A549 (cell line): ENCODE results near the gene STK16.

Source experiments
- BHLHE40 ChIP-seq: IDR thresholded peaks from 2 replicates; pipeline ENCODE4 v1.6.1; 2012; ENCODE audit warnings: low read depth, low read length, inconsistent platforms
- CTCF ChIP-seq: fragments of >200 bp; sonication (Bioruptor Twin); formaldehyde crosslinking; IDR thresholded peaks from 3 replicates; pipeline ENCODE4 v1.5.1; 2016
- EHMT2 ChIP-seq: fragments of 200-600 bp; sonication (generic); IDR thresholded peaks from 2 replicates; pipeline ENCODE4 v1.6.1; 2016; ENCODE audit warnings: antibody characterized with exemption, low read depth, mild to moderate bottlenecking, moderate library complexity
- EP300 ChIP-seq, 2 experiments: fragments of >200 bp; sonication (Bioruptor Twin); formaldehyde crosslinking; IDR thresholded peaks; 2 replicates in 1 of 2; 3 replicates in 1 of 2; pipeline ENCODE4 v1.6.1; 2016 to 2017
- HDAC2 ChIP-seq: fragments of 200-600 bp; sonication (generic); IDR thresholded peaks from 2 replicates; pipeline ENCODE4 v1.6.1; 2016
- HMGXB4 ChIP-seq: fragments of 250-450 bp; sonication (Bioruptor Pico); IDR thresholded peaks from 2 replicates; pipeline ENCODE4 v1.5.0; 2021; ENCODE audit warnings: mild to moderate bottlenecking, moderate library complexity, borderline replicate concordance
- MYC ChIP-seq: IDR thresholded peaks from 2 replicates; pipeline ENCODE4 v1.6.1; 2012; ENCODE audit warnings: mild to moderate bottlenecking, inconsistent platforms, low read length, improper control_type of control experiment, borderline replicate concordance
- PHF8 ChIP-seq: fragments of 200-600 bp; sonication (generic); IDR thresholded peaks from 2 replicates; pipeline ENCODE4 v1.6.1; 2016; ENCODE audit warnings: low read depth, mild to moderate bottlenecking, antibody characterized with exemption, moderate library complexity, borderline replicate concordance
- POLR2A ChIP-seq: IDR thresholded peaks from 2 replicates; pipeline ENCODE4 v1.6.1; 2012; ENCODE audit warnings: mild to moderate bottlenecking, low read length
- RAD21 ChIP-seq, 2 experiments: fragments of >200 bp in 1 of 2; sonication (Bioruptor Twin) in 1 of 2; formaldehyde crosslinking in 1 of 2; IDR thresholded peaks in 1 of 2; conservative IDR thresholded peaks in 1 of 2; 2 replicates in 1 of 2; 3 replicates in 1 of 2; pipeline ENCODE4 v1.6.1; 2012 to 2018; ENCODE audit warnings: inconsistent platforms in 1 of 2
- RARB ChIP-seq: fragments of 250-450 bp; sonication (Bioruptor Pico); IDR thresholded peaks from 2 replicates; pipeline ENCODE4 v1.8.0; 2021; ENCODE audit warnings: mild to moderate bottlenecking, moderate library complexity
- REST ChIP-seq: fragments of 200-600 bp; sonication (generic); IDR thresholded peaks from 2 replicates; pipeline ENCODE4 v1.6.1; 2016; ENCODE audit warnings: antibody characterized with exemption, mild to moderate bottlenecking, moderate library complexity
- TP53 ChIP-seq: fragments of 250-450 bp; sonication (Bioruptor Pico); IDR thresholded peaks from 2 replicates; pipeline ENCODE4 v1.5.0; 2021; ENCODE audit warnings: mild to moderate bottlenecking, moderate library complexity

GRCh38 chr2:219289537-219290361, 44.5 kb downstream of the STK16 start:
- TF ChIP-seq CTCF (no peak), PHF8 (no peak), RAD21 (conservative IDR thresholded peaks at IDR 0.05 in 1 of 2, IDR thresholded peaks at IDR 0.05 in 1 of 2) (no peak), TP53 (no peak), HMGXB4 (CRISPR knock-in tag) (no peak), EP300 (IDR thresholded peaks at IDR 0.05) (no peak), POLR2A (no peak), EHMT2 (no peak), RARB (no peak), MYC (no peak), HDAC2 (no peak), REST (no peak), BHLHE40 (no peak)
